Measurements from ENCODE around the gene KRT6B.

- TF ChIP-seq CTCF (IDR thresholded peaks at IDR 0.05) (no peak), POLR2A (IDR thresholded peaks at IDR 0.05) (no peak)
These were observed 50.4 kb downstream of the KRT6B start for GRCh38 chr12:52401526-52401925.

All from ovary (tissue), 3 donors.